Vagina (tissue), 2 donors: ENCODE results near the gene GNG7. TPM values are rescaled to one million over a fixed set of nuclear protein-coding genes. Genes with fewer than 3 reads are reported as not detected.
"Not testable (repeated sequence)": the region's sequence is repeated elsewhere in the genome, so short reads cannot be mapped to it uniquely, and the experiment has no call there.

Source experiments
- DNase-seq, 2 donors: peaks; one replicate each; pipeline ENCODE4 v3.0.0-alpha.2; 2017; ENCODE audit errors: extremely low spot score in 2 of 2
- H3K27ac ChIP-seq: fragments of 200-600 bp; sonication (generic); one replicate; pipeline ENCODE4 v1.5.1; 2019
- H3K27me3 ChIP-seq: fragments of 200-600 bp; sonication (generic); one replicate; pipeline ENCODE4 v1.5.1; 2019
- H3K36me3 ChIP-seq, 2 donors: fragments of 200-600 bp; sonication (generic); one replicate each; pipeline ENCODE4 v1.5.1; 2017 to 2019
- H3K4me1 ChIP-seq: fragments of 200-600 bp; sonication (generic); one replicate; pipeline ENCODE4 v1.5.1; 2019
- H3K4me3 ChIP-seq, 2 donors: fragments of 200-600 bp; sonication (generic); 1 replicate in 1 of 2; 2 replicates in 1 of 2; pipeline ENCODE4 v1.5.1; 2016 to 2019
- H3K9me3 ChIP-seq: fragments of 200-600 bp; sonication (generic); one replicate; pipeline ENCODE4 v1.5.1; 2019
- CTCF ChIP-seq, 3 experiments: fragments of 450-650 bp in 2 of 3; fragments of 200-600 bp in 1 of 3; sonication (generic) in 1 of 3; IDR thresholded peaks; one replicate each; pipeline ENCODE4 v1.5.1; 2017 to 2019; ENCODE audit warnings: antibody characterized with exemption in 3 of 3, mild to moderate bottlenecking in 2 of 3, moderate library complexity in 2 of 3
- POLR2A ChIP-seq, 2 donors: fragments of 450-650 bp; IDR thresholded peaks; one replicate each; pipeline ENCODE4 v1.6.1; 2017; ENCODE audit warnings: antibody characterized with exemption in 2 of 2, mild to moderate bottlenecking in 2 of 2, moderate library complexity in 2 of 2
- POLR2AphosphoS5 ChIP-seq, 2 donors: sonication (generic); formaldehyde crosslinking; IDR thresholded peaks; one replicate each; pipeline ENCODE4 v1.9.0; 2017; ENCODE audit warnings: antibody characterized with exemption in 2 of 2, mild to moderate bottlenecking in 2 of 2, low read depth in 1 of 2; ENCODE audit not compliant: insufficient read depth in 1 of 2
- intact Hi-C: fragments of 100-400 bp; cut with DNase I; formaldehyde crosslinking; loops from one replicate; pipeline ENCODE4 v1.15.1; 2023
- total RNA-seq: library from RNA; depleted of rRNA; stranded (reverse); fragments of >200 nt; gene quantifications from one replicate; pipeline ENCODE4 v1.2.3, GENCODE V29; 2016

GNG7 gene
- total RNA-seq, 1 donor from 2014 or later = 2.0 TPM

GRCh38 chr19:2494447-2495129 lies 207.9 kb downstream of the GNG7 start:
- no peak for DNase-seq
- Histone ChIP-seq H3K27ac (peak overlapping the region; percentile 84), H3K27me3 (no peaks in the 10 kb centered on the region), H3K4me1 (peaks cover 51% of the 10 kb centered on the region), H3K4me3 (peak overlapping the region; percentile 56 to 57), H3K9me3 (no peaks in the 10 kb centered on the region), H3K36me3 (no peaks in the 10 kb centered on the region)
- TF ChIP-seq POLR2A (IDR thresholded peaks at IDR 0.05) (no peak), POLR2AphosphoS5 (IDR thresholded peaks at IDR 0.05; ENCODE audit: insufficient read depth in 1 of 2, low read depth in 1 of 2) (no peak), CTCF (IDR thresholded peaks at IDR 0.05) (no peak)
- intact Hi-C loops = no loop called here

- H3K27me3 ChIP-seq = no peaks in the 10 kb centered on the region
- no peak for TF ChIP-seq POLR2AphosphoS5 (IDR thresholded peaks at IDR 0.05; ENCODE audit: insufficient read depth in 1 of 2, low read depth in 1 of 2)
- peak overlapping the region; percentile 56 to 57 for H3K4me3 ChIP-seq
- intact Hi-C loops = no loop called here
- H3K36me3 ChIP-seq = no peaks in the 10 kb centered on the region
- no peaks in the 10 kb centered on the region for H3K9me3 ChIP-seq
- H3K4me1 ChIP-seq = peaks cover 55% of the 10 kb centered on the region
- H3K27ac ChIP-seq = peak overlapping the region; percentile 84
- DNase-seq = no peak
These were observed 208.4 kb downstream of the GNG7 start for GRCh38 chr19:2494084-2494446.

GRCh38 chr19:2493448-2493847 lies 209.0 kb downstream of the GNG7 start:
- intact Hi-C loops, H3K4me3 ChIP-seq, H3K27me3 ChIP-seq, H3K9me3 ChIP-seq, DNase-seq, H3K27ac ChIP-seq, H3K36me3 ChIP-seq: not testable (repeated sequence)
- peaks cover 61% of the 10 kb centered on the region for H3K4me1 ChIP-seq

- H3K4me3 ChIP-seq = no peak overlapping the region
- no peak for DNase-seq
- intact Hi-C loops = no loop called here
- no peaks in the 10 kb centered on the region for H3K9me3 ChIP-seq
- no peaks in the 10 kb centered on the region for H3K36me3 ChIP-seq
- TF ChIP-seq CTCF (IDR thresholded peaks at IDR 0.05) = no peak
- TF ChIP-seq POLR2A (IDR thresholded peaks at IDR 0.05) = no peak
- no peak for TF ChIP-seq POLR2AphosphoS5 (IDR thresholded peaks at IDR 0.05; ENCODE audit: insufficient read depth in 1 of 2, low read depth in 1 of 2)
- H3K27ac ChIP-seq = no peak overlapping the region
- peaks cover 67% of the 10 kb centered on the region for H3K4me1 ChIP-seq
- H3K27me3 ChIP-seq = no peaks in the 10 kb centered on the region
These were observed 209.6 kb downstream of the GNG7 start for GRCh38 chr19:2492870-2493269.

GRCh38 chr19:2491130-2491801 lies 211.2 kb downstream of the GNG7 start:
- no peaks in the 10 kb centered on the region for H3K36me3 ChIP-seq
- peaks cover 66% of the 10 kb centered on the region for H3K4me1 ChIP-seq
- H3K27ac ChIP-seq = no peak overlapping the region
- no peaks in the 10 kb centered on the region for H3K27me3 ChIP-seq
- no peak overlapping the region for H3K4me3 ChIP-seq
- no peaks in the 10 kb centered on the region for H3K9me3 ChIP-seq
- DNase-seq = no peak
- TF ChIP-seq POLR2AphosphoS5 (IDR thresholded peaks at IDR 0.05; ENCODE audit: insufficient read depth in 1 of 2, low read depth in 1 of 2) (peak in 1 of 2 donors; percentile 46), POLR2A (IDR thresholded peaks at IDR 0.05) (no peak)
- intact Hi-C loops = no loop called here

GRCh38 chr19:2490659-2491058 lies 211.8 kb downstream of the GNG7 start:
- Histone ChIP-seq H3K9me3 (no peaks in the 10 kb centered on the region), H3K4me3 (no peak overlapping the region), H3K36me3 (no peaks in the 10 kb centered on the region), H3K27me3 (no peaks in the 10 kb centered on the region), H3K27ac (no peak overlapping the region), H3K4me1 (peaks cover 60% of the 10 kb centered on the region)
- intact Hi-C loops = no loop called here
- DNase-seq = no peak
- TF ChIP-seq POLR2AphosphoS5 (IDR thresholded peaks at IDR 0.05; ENCODE audit: insufficient read depth in 1 of 2, low read depth in 1 of 2) (no peak), CTCF (IDR thresholded peaks at IDR 0.05) (no peak), POLR2A (IDR thresholded peaks at IDR 0.05) (no peak)
